ENCODE measurements around the gene OR2AJ1.

OR2AJ1 gene

GRCh38 chr1:247962911-247963588, 38.4 kb downstream of the OR2AJ1 start:
- DNase-seq = no peak

- DNase-seq = no peak
Measured at GRCh38 chr1:247964933-247965332, 40.2 kb downstream of the OR2AJ1 start, which contains the start of gene OR2AK2. Gene OR2AK2, plus strand, starts transcription at chr1:247965233. Its CDS starts 144 bp downstream, at chr1:247965377.

- DNase-seq = no peak
Measured at GRCh38 chr1:247966532-247967204, 42.0 kb downstream of the OR2AJ1 start.
